ENCODE measurements around the gene ZSCAN5B. TPM values are rescaled to one million over a fixed set of nuclear protein-coding genes. Genes with fewer than 3 reads are reported as not detected.
"Not testable (repeated sequence)": the region's sequence is repeated elsewhere in the genome, so short reads cannot be mapped to it uniquely, and the experiment has no call there.

Gene ZSCAN5B
- total RNA-seq, 1 donor from 2014 or later: not detected

DNA sequence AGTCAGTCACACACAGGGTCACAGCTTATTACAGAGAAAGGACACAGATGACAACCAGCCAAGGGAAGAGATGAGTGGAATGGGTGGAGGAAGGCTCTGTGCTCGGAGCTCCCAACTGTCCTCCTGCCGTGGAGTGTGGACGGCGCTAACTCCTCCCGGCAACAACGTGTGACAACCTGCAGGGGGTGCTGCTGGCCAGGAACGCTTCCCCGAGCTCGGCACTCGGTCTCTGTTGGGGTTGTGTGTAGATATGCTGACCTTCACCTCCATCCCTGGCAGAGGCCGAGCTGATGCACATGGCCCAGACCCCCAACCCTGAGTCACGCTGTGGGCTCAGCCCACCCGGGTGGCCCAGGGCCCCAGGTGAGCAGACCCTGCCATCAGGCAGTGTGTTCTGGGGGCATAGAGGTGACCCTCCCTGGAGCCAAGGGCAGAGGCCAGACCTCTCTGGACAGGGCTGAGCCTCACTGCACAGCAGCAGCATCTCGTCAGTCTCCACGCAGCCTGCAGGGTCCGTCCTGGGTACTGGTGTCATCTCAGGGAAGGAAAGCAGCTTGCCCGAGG, 42.4 kb downstream of the ZSCAN5B start:
- Histone ChIP-seq H3K36me3 (peaks cover 33% of the 10 kb centered on the region), H3K27me3 (ENCODE audit: low read depth) (no peaks in the 10 kb centered on the region), H3K4me3 (no peak overlapping the region), H3K4me1 (peaks cover 30% of the 10 kb centered on the region), H3K9me3 (replicated peaks) (no peaks in the 10 kb centered on the region), H3K27ac (replicated peaks) (peak overlapping the region; percentile 83)
- intact Hi-C loops (cut with micrococcal nuclease): no loop called here
- DNase-seq: no peak
- TF ChIP-seq, protein P1, sequence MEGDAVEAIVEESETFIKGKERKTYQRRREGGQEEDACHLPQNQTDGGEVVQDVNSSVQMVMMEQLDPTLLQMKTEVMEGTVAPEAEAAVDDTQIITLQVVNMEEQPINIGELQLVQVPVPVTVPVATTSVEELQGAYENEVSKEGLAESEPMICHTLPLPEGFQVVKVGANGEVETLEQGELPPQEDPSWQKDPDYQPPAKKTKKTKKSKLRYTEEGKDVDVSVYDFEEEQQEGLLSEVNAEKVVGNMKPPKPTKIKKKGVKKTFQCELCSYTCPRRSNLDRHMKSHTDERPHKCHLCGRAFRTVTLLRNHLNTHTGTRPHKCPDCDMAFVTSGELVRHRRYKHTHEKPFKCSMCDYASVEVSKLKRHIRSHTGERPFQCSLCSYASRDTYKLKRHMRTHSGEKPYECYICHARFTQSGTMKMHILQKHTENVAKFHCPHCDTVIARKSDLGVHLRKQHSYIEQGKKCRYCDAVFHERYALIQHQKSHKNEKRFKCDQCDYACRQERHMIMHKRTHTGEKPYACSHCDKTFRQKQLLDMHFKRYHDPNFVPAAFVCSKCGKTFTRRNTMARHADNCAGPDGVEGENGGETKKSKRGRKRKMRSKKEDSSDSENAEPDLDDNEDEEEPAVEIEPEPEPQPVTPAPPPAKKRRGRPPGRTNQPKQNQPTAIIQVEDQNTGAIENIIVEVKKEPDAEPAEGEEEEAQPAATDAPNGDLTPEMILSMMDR (IDR thresholded peaks at IDR 0.05; ENCODE audit: borderline replicate concordance): peak; percentile 58

DNA sequence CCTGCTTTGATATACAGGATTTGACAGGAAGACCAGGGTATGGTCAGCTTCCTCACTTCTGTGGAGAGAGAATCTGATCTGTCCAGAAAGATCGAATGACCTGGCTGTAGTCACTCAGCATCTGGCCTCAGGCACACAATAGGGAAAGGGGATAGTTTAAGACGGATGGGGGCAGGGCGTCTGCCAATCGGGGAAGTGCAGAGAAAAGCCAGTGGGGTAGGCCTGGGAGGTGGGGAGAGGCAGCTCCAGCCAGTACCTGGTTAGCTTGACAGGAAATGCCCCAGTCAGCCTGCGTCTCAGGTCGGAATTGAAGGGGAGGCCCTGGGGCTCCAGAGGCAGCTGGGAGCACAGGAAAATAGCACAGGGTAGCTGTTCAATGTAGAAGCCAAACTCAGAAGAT, 44.1 kb downstream of the ZSCAN5B start:
- Histone ChIP-seq H3K9me3 (replicated peaks) (no peaks in the 10 kb centered on the region), H3K27ac (replicated peaks) (peak overlapping the region; percentile 34), H3K4me3 (no peak overlapping the region), H3K36me3 (peaks cover 25% of the 10 kb centered on the region), H3K4me1 (peaks cover 36% of the 10 kb centered on the region), H3K27me3 (ENCODE audit: low read depth) (no peaks in the 10 kb centered on the region)
- TF ChIP-seq, protein P1 (IDR thresholded peaks at IDR 0.05; ENCODE audit: borderline replicate concordance): no peak
- intact Hi-C loops (cut with micrococcal nuclease): no loop called here
- DNase-seq: no peak

DNA sequence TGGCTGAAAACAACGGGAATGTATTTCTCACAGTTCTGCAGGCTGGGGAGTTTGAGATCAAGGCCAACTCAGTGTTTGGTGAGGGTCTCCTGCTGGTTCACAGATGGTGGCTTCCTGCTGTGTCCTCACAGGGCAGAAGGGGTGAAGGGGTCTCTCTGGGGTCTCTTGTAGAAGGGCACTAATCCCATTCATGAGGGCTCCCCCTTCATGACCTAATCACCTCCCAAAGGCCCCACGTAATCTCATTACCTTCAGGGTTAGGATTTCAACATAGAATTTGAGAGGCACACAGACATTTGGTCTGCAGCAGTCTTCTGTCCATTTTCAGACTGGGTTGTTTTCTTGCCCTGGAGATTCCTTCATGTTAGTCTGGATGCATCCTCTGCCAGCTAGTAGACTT, 44.9 kb downstream of the ZSCAN5B start:
- Histone ChIP-seq H3K27ac (replicated peaks) (peak overlapping the region; percentile 34), H3K36me3 (peaks cover 28% of the 10 kb centered on the region)
- intact Hi-C loops (cut with micrococcal nuclease): no loop called here

DNA sequence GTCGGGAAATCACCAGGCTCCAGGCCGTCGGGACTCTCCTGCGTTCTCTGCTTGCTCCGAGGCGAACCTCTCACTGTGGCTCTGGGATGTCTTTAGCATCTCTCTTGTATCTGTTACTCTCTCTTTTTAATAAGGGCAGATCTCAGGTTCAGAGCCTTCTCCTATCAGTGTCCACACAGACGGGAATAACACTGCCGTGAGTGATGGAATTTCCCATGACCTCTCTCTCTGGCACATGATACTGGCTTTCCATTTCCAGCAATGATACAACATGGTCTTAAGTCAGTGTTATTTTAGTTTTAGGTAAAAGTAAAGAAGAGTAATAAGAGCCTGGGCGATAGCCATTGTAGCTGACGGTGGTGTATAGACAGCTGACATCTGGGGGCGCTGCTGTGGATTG, 47.2 kb downstream of the ZSCAN5B start:
- TF ChIP-seq, protein P1 (IDR thresholded peaks at IDR 0.05; ENCODE audit: borderline replicate concordance): no peak
- Histone ChIP-seq H3K36me3 (peaks cover 30% of the 10 kb centered on the region), H3K4me1 (peaks cover 16% of the 10 kb centered on the region), H3K27ac (replicated peaks) (peak overlapping the region; percentile 77), H3K27me3 (ENCODE audit: low read depth) (no peaks in the 10 kb centered on the region), H3K9me3 (replicated peaks) (no peaks in the 10 kb centered on the region), H3K4me3 (no peak overlapping the region)
- intact Hi-C loops (cut with micrococcal nuclease): no loop called here
- no peak for DNase-seq

More for the DNA sequence above, 44.9 kb downstream of the ZSCAN5B start:
- DNase-seq: no peak
- peaks cover 36% of the 10 kb centered on the region for H3K4me1 ChIP-seq
- H3K27me3 ChIP-seq (ENCODE audit: low read depth): no peaks in the 10 kb centered on the region
- no peaks in the 10 kb centered on the region for H3K9me3 ChIP-seq (replicated peaks)
- H3K4me3 ChIP-seq: no peak overlapping the region
- TF ChIP-seq, protein P1 (IDR thresholded peaks at IDR 0.05; ENCODE audit: borderline replicate concordance): no peak

DNA sequence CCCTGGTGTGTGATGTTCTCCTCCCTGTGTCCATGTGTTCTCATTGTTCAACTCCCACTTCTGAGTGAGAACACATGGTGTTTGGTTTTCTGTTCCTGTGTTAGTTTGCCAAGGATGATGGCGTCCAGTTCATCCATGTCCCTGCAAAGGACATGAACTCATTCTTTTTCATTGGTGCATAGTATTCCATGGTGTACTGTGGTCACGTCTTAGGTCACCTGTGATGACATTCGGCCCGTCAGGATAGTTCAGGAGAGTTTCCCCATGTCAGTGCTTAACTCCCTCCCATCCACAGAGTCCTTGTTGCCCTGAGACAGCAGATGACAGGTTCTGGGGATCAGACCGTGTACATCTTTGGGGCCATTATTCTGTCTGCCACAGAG, 47.9 kb downstream of the ZSCAN5B start:
- Histone ChIP-seq H3K27ac (replicated peaks) (peak overlapping the region; percentile 77), H3K4me3 (no peak overlapping the region), H3K27me3 (ENCODE audit: low read depth) (no peaks in the 10 kb centered on the region), H3K36me3 (peaks cover 29% of the 10 kb centered on the region), H3K9me3 (replicated peaks) (no peaks in the 10 kb centered on the region), H3K4me1 (peaks cover 15% of the 10 kb centered on the region)
- TF ChIP-seq, protein P1 (IDR thresholded peaks at IDR 0.05; ENCODE audit: borderline replicate concordance): no peak
- no peak for DNase-seq
- intact Hi-C loops (cut with micrococcal nuclease): no loop called here

DNA sequence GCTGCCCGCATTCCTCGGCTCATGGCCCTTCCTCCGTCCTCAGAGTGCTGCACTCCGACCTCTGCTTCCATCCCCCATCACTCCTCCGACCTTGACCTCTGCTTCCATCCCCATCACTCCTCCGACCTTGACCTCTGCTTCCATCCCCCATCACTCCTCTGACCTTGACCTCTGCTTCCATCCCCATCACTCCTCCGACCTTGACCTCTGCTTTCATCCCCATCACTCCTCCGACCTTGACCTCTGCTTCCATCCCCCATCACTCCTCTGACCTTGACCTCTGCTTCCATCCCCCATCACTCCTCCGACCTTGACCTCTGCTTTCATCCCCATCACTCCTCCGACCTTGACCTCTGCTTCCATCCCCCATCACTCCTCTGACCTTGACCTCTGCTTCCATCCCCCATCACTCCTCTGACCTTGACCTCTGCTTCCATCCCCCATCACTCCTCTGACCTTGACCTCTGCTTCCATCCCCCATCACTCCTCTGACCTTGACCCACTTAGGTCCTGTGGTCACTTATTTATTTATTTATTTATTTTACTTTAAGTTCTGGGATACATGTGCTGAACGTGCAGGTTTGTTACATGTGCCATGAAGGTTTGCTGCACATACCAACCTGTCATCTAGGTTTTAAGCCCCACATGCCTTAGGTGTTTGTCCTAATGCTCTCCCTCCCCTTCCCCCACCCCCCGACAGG, 48.5 kb downstream of the ZSCAN5B start:
- Histone ChIP-seq H3K4me1 (peaks cover 15% of the 10 kb centered on the region), H3K36me3 (peaks cover 29% of the 10 kb centered on the region), H3K27ac (replicated peaks) (peak overlapping the region; percentile 77)
- DNase-seq; intact Hi-C loops (cut with micrococcal nuclease); H3K9me3 ChIP-seq (replicated peaks); H3K4me3 ChIP-seq; H3K27me3 ChIP-seq (ENCODE audit: low read depth): not testable (repeated sequence)

All from left ventricle myocardium inferior (tissue), 1 donor.